ENCODE results near the gene NEK11. TPM values are rescaled to one million over a fixed set of nuclear protein-coding genes. Genes with fewer than 3 reads are reported as not detected.

Gene NEK11
- total and polyA plus RNA-seq, 9 of the 15 experiments (the other 6 are each of a cell fraction or from before 2014, with no cell fraction given): 0.28 to 1.5 (median 0.87) TPM

DNA sequence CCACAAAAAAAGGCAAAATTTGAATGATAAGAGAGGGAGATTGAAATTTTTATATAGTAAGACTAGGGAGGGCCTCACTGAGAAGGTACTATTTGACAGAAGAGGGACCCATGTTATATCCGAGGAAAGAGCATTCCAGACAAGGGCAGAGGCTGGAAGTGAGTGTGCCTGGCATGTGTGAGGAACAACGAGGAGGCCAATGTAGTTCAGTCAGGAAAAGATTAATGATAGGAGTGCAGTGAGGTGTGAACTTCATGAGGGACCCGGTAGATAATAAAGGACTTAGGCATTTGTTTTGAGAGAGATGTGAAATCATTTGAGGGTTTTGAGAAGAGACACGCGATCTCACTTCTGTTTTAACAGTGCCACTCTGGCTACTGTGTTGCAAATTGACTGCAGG lies 36.4 kb upstream of the NEK11 start (continued):
- no peak for TF ChIP-seq ESRRB (CRISPR knock-in tag; IDR thresholded peaks at IDR 0.05; ENCODE audit: borderline replicate concordance)
- no peak for TF ChIP-seq NELFE (IDR thresholded peaks at IDR 0.05; ENCODE audit: insufficient read depth, insufficient read length)
- TF ChIP-seq TBL1XR1 (IDR thresholded peaks at IDR 0.05; ENCODE audit: low read length in 2 of 2): no peak
- TF ChIP-seq, protein P1, sequence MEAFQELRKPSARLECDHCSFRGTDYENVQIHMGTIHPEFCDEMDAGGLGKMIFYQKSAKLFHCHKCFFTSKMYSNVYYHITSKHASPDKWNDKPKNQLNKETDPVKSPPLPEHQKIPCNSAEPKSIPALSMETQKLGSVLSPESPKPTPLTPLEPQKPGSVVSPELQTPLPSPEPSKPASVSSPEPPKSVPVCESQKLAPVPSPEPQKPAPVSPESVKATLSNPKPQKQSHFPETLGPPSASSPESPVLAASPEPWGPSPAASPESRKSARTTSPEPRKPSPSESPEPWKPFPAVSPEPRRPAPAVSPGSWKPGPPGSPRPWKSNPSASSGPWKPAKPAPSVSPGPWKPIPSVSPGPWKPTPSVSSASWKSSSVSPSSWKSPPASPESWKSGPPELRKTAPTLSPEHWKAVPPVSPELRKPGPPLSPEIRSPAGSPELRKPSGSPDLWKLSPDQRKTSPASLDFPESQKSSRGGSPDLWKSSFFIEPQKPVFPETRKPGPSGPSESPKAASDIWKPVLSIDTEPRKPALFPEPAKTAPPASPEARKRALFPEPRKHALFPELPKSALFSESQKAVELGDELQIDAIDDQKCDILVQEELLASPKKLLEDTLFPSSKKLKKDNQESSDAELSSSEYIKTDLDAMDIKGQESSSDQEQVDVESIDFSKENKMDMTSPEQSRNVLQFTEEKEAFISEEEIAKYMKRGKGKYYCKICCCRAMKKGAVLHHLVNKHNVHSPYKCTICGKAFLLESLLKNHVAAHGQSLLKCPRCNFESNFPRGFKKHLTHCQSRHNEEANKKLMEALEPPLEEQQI (IDR thresholded peaks at IDR 0.05): no peak
- TF ChIP-seq ZNF165 (CRISPR knock-in tag; IDR thresholded peaks at IDR 0.05; ENCODE audit: borderline replicate concordance): no peak
- no peak for TF ChIP-seq HIVEP1 (CRISPR knock-in tag; IDR thresholded peaks at IDR 0.05)

DNA sequence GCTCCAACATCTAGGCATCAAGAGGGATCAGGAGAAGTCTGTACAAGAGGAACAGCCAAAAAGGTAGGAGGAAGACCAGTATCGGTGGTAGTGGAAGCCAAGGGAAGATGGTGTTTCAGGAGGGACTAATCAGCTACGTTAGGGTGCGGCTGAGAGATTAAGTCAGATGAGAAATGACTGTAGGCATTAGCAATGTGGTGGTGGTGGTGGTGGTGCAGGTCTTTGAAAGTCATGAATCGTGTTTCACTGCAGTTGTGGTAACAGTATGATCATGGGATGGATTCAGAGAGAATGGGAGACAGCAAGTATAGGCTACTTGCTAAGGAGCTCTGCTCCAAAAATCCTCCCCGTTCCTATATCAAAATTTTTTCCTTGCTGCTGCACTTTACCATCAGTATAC lies 35.6 kb upstream of the NEK11 start:
- Histone ChIP-seq H4K20me1 (replicated peaks; ENCODE audit: control insufficient read depth, insufficient read depth, low read length) (no peaks in the 10 kb centered on the region), H3K4me2 (ENCODE audit: insufficient read depth, low read length) (no peak overlapping the region), H3K27me3 (ENCODE audit: control insufficient read depth in 2 of 2, insufficient read depth in 2 of 2, low read length in 2 of 2) (no peaks in the 10 kb centered on the region), H3K9ac (ENCODE audit: insufficient read depth in 1 of 2, low read depth in 2 of 2, low read length in 2 of 2) (no peak overlapping the region), H3K36me3 (ENCODE audit: control insufficient read depth, insufficient read depth, low read length) (peaks cover 21% of the 10 kb centered on the region; the same call in 2 of the 3 replicates), H3K4me3 (no peak overlapping the region), H3K79me2 (ENCODE audit: control insufficient read depth, insufficient read depth, low read length) (no peaks in the 10 kb centered on the region), H2AFZ (ENCODE audit: low read depth, low read length) (no peak overlapping the region), H3K4me1 (replicated peaks in 1 of 2; ENCODE audit: control insufficient read depth in 2 of 2, insufficient read depth in 2 of 2, low read length in 2 of 2) (no peaks in the 10 kb centered on the region), H3K9me1 (ENCODE audit: control insufficient read depth, insufficient read depth, low read length) (no peaks in the 10 kb centered on the region), H3K9me3 (replicated peaks; ENCODE audit: control insufficient read depth, insufficient read depth, low read depth, low read length) (no peaks in the 10 kb centered on the region), H3K27ac (ENCODE audit: extremely low read depth, low read depth, low read length) (no peak overlapping the region)
- ChIA-PET POLR2A (no interaction called here), CTCF (ENCODE audit: low intra/inter-chr PET ratio) (no interaction called here)
- intact Hi-C loops (cut with micrococcal nuclease): no loop called here
- no TSS peak for BruUV-seq (replicated peaks)
- 69% methylated on average over 2 of the region's 5 CpGs for WGBS (ENCODE audit: insufficient coverage, low coverage, missing lambda C conversion rate)
- DNase-seq (ENCODE audit: extremely low read depth in 1 of 4, low spot score in 3 of 4): no peak
- FAIRE-seq: no peak
- no peak for ATAC-seq
- in situ Hi-C loops (cut with MboI): no loop called here
- TF ChIP-seq GABPA (tag; conservative IDR thresholded peaks at IDR 0.05; ENCODE audit: low read depth) (no peak), EHMT2 (IDR thresholded peaks at IDR 0.05) (no peak), KHSRP (IDR thresholded peaks at IDR 0.05) (no peak), NCOA4 (IDR thresholded peaks at IDR 0.05; ENCODE audit: partially characterized antibody) (no peak), ZC3H11A (IDR thresholded peaks at IDR 0.05; ENCODE audit: low read depth, low read length) (no peak), FOSL1 (tag; conservative IDR thresholded peaks at IDR 0.05) (no peak)
- TF ChIP-seq, protein P2, sequence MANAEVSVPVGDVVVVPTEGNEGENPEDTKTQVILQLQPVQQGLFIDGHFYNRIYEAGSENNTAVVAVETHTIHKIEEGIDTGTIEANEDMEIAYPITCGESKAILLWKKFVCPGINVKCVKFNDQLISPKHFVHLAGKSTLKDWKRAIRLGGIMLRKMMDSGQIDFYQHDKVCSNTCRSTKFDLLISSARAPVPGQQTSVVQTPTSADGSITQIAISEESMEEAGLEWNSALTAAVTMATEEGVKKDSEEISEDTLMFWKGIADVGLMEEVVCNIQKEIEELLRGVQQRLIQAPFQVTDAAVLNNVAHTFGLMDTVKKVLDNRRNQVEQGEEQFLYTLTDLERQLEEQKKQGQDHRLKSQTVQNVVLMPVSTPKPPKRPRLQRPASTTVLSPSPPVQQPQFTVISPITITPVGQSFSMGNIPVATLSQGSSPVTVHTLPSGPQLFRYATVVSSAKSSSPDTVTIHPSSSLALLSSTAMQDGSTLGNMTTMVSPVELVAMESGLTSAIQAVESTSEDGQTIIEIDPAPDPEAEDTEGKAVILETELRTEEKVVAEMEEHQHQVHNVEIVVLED (CRISPR knock-in tag; IDR thresholded peaks at IDR 0.05): no peak
- TF ChIP-seq, protein P3, sequence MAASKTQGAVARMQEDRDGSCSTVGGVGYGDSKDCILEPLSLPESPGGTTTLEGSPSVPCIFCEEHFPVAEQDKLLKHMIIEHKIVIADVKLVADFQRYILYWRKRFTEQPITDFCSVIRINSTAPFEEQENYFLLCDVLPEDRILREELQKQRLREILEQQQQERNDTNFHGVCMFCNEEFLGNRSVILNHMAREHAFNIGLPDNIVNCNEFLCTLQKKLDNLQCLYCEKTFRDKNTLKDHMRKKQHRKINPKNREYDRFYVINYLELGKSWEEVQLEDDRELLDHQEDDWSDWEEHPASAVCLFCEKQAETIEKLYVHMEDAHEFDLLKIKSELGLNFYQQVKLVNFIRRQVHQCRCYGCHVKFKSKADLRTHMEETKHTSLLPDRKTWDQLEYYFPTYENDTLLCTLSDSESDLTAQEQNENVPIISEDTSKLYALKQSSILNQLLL (CRISPR knock-in tag; IDR thresholded peaks at IDR 0.05; ENCODE audit: borderline replicate concordance): no peak
